ENCODE measurements around the gene TIMM44. TPM values are rescaled to one million over a fixed set of nuclear protein-coding genes. Genes with fewer than 3 reads are reported as not detected.

TIMM44 gene
- total RNA-seq, 3 donors from 2014 or later: 55.5 to 80.4 (median 63.4) TPM

DNA sequence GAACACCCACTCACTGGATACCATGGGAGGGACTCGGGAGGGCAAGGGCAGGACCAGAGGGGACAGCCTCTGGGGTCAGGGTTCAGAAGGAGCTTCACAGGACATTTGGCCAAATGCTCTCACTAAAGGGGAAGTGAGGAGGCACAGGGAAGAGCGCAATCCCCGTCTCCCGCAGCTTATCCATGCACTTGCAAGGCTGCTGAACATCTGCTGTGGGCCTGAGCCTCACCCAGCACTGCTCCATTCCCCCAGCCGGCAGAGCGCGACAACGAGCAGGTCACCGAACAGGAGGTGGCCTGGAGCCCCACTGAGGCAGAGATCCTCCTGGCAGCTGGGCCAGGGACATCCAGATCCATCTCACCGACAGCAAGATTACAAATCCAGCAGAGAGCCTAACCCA is 38.6 kb upstream of the TIMM44 start:
- Histone ChIP-seq H3K9me3 (no peaks in the 10 kb centered on the region), H3K4me3 (no peak overlapping the region), H3K4me1 (ENCODE audit: low read depth) (no peaks in the 10 kb centered on the region), H3K36me3 (ENCODE audit: low read depth) (peaks cover 4% of the 10 kb centered on the region)
- DNase-seq (no peak), ATAC-seq (no peak)
- intact Hi-C loops (cut with DNase I, micrococcal nuclease): no loop called here
- TF ChIP-seq, protein P1, sequence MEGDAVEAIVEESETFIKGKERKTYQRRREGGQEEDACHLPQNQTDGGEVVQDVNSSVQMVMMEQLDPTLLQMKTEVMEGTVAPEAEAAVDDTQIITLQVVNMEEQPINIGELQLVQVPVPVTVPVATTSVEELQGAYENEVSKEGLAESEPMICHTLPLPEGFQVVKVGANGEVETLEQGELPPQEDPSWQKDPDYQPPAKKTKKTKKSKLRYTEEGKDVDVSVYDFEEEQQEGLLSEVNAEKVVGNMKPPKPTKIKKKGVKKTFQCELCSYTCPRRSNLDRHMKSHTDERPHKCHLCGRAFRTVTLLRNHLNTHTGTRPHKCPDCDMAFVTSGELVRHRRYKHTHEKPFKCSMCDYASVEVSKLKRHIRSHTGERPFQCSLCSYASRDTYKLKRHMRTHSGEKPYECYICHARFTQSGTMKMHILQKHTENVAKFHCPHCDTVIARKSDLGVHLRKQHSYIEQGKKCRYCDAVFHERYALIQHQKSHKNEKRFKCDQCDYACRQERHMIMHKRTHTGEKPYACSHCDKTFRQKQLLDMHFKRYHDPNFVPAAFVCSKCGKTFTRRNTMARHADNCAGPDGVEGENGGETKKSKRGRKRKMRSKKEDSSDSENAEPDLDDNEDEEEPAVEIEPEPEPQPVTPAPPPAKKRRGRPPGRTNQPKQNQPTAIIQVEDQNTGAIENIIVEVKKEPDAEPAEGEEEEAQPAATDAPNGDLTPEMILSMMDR (IDR thresholded peaks at IDR 0.05): no peak

DNA sequence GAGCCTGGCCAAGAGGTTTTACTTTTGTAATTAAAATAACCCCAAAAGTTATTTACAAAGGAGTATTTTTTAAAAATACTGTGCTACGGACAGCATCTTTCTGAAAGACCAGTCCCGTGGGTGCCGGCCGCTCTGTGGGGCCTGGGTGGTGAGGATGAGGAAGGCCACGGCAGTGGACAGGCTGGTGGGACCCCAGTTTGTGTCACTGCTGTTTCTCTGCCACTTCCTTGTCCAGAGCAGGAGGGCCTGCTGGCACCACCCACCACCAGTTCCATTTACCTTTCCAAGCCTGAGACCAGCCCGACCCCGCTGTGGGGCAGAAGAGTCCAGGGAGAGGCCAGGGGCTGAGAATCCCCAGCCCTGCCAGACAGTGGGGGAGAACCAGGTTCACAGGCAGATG is 38.2 kb upstream of the TIMM44 start:
- no peak for ATAC-seq

DNA sequence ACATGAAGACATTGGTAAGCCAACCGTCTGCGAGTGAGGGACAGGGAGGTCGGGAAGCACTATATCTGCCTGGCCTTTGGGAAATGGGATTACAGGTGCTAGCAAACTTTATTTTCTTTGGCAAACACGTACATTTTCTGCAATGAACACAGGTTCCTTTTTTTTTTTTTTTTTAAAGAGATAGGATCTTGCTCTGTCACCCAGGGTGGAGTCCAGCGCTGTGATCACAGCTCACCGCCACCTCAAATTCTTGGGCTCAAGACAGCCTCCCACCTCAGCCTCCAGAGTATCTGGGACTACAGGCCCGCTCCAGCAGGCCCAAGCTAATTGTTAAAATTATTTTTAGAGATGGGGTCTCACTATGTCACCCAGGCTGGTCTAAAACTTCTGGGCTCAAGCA is 37.7 kb upstream of the TIMM44 start:
- Histone ChIP-seq H3K36me3 (ENCODE audit: low read depth) (peaks cover 4% of the 10 kb centered on the region), H3K4me1 (ENCODE audit: low read depth) (no peaks in the 10 kb centered on the region), H3K9me3 (no peaks in the 10 kb centered on the region), H3K4me3 (no peak overlapping the region)
- intact Hi-C loops (cut with DNase I, micrococcal nuclease): no loop called here
- DNase-seq (no peak), ATAC-seq (no peak)
- TF ChIP-seq, protein P1 (IDR thresholded peaks at IDR 0.05): no peak

More for the DNA sequence above, 38.2 kb upstream of the TIMM44 start:
- intact Hi-C loops (cut with DNase I, micrococcal nuclease): no loop called here
- TF ChIP-seq, protein P1 (IDR thresholded peaks at IDR 0.05): no peak
- no peaks in the 10 kb centered on the region for H3K9me3 ChIP-seq
- no peaks in the 10 kb centered on the region for H3K4me1 ChIP-seq (ENCODE audit: low read depth)
- H3K4me3 ChIP-seq: no peak overlapping the region
- H3K36me3 ChIP-seq (ENCODE audit: low read depth): peaks cover 4% of the 10 kb centered on the region
- peak in 1 of 3 donors; percentile 22 for DNase-seq

DNA sequence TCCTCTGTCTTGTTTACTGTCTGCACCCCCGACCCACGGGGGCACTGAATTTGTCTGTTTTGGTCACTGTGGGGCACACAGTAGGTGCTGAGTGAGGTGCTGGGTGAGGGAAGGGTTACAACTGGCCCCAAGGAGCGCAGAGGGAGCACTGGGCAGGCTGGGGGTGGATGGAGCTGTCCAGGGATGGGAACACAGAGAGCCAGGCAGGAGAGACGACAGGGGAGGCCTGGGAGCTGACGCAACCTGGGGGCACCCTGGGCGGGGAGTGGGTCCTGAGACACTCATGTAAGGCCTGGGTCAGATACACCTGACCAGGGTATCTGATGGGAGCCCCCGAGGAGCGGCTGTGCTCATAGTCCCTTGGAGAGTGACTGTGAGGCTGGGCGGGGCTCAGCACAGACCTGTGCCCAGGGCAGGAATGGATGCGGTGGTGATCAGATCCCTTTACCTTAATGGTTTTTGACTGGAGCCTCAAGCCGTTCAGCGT is 37.2 kb upstream of the TIMM44 start:
- Histone ChIP-seq H3K4me1 (ENCODE audit: low read depth) (no peaks in the 10 kb centered on the region), H3K36me3 (ENCODE audit: low read depth) (peaks cover 4% of the 10 kb centered on the region), H3K9me3 (no peaks in the 10 kb centered on the region), H3K4me3 (no peak overlapping the region)
- ATAC-seq (no peak), DNase-seq (peak in 1 of 3 donors; percentile 36)
- TF ChIP-seq, protein P1 (IDR thresholded peaks at IDR 0.05): no peak
- intact Hi-C loops (cut with DNase I, micrococcal nuclease): no loop called here

DNA sequence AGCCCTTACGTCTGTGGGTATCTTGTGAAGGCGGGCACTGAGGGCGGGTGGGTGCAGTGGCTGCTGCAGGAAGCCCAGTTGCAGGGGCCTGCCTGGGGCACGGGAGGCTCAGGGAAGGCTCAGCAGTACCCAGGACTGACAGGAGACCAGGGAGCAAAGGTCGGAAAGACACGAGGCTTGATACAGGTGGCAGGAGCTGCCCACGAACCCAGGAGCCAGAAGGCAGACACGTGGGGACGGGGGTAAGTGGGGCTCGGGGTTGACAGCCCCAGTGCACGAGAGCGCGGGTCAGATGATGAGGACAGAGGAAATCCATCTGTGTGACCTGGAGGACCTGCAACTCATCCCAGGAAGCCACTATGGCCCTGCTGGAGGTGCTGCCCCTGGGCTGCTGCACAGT is 36.7 kb upstream of the TIMM44 start:
- DNase-seq (no peak), ATAC-seq (no peak)
- Histone ChIP-seq H3K4me1 (ENCODE audit: low read depth) (no peaks in the 10 kb centered on the region), H3K9me3 (no peaks in the 10 kb centered on the region), H3K4me3 (no peak overlapping the region), H3K36me3 (ENCODE audit: low read depth) (peaks cover 4% of the 10 kb centered on the region)
- intact Hi-C loops (cut with DNase I, micrococcal nuclease): no loop called here
- TF ChIP-seq, protein P1 (IDR thresholded peaks at IDR 0.05): no peak

DNA sequence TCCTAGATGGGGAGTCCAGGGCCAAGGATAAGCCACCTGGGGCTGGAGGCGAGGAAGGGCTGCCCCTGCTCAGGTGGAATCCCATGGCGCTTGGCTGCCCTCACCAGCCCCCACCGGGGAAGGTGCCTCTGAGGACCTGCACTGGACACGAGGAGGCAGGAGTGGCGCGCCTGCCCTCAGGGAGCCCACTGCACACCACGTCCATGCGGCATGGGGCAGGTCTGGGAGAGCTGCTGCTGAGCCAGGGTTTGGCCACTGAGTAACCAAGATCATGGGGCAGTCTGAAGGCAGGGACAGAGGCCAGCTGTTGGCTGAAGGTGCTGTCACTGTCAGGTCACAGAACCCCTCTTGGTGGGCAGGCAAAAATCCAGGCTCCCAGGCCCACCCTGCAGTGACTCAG is 36.1 kb upstream of the TIMM44 start:
- H3K4me3 ChIP-seq: no peak overlapping the region
- DNase-seq: peak in 1 of 3 donors; percentile 34
- TF ChIP-seq, protein P1 (IDR thresholded peaks at IDR 0.05): no peak
- intact Hi-C loops (cut with DNase I, micrococcal nuclease): no loop called here
- no peaks in the 10 kb centered on the region for H3K9me3 ChIP-seq
- no peaks in the 10 kb centered on the region for H3K4me1 ChIP-seq (ENCODE audit: low read depth)
- H3K36me3 ChIP-seq (ENCODE audit: low read depth): peaks cover 4% of the 10 kb centered on the region
- no peak for ATAC-seq

Data from mucosa of descending colon (tissue), 3 donors.